Mucosa of descending colon (tissue), 3 donors: ENCODE data around the gene CYP27C1. TPM values are rescaled to one million over a fixed set of nuclear protein-coding genes. Genes with fewer than 3 reads are reported as not detected.

ENCODE experiments used
- ATAC-seq: fragments of 200-7000 bp; cut with Tn5 transposase; one replicate; pipeline ENCODE4 v1.9.1; 2020; ENCODE audit warnings: mild to moderate bottlenecking, moderate library complexity
- DNase-seq, 3 donors: peaks; one replicate each; pipeline ENCODE4 v3.0.0-alpha.2; 2020
- H3K36me3 ChIP-seq: fragments of 200-600 bp; one replicate; pipeline ENCODE4 v1.8.0; 2021; ENCODE audit warnings: low read depth, mild to moderate bottlenecking
- H3K4me1 ChIP-seq: fragments of 200-600 bp; one replicate; pipeline ENCODE4 v1.8.0; 2021; ENCODE audit warnings: low read depth, mild to moderate bottlenecking
- H3K4me3 ChIP-seq: fragments of 200-600 bp; one replicate; pipeline ENCODE4 v1.8.0; 2021; ENCODE audit warnings: mild to moderate bottlenecking
- H3K9me3 ChIP-seq: fragments of 200-600 bp; one replicate; pipeline ENCODE4 v1.8.0; 2021; ENCODE audit warnings: mild to moderate bottlenecking
- intact Hi-C, 2 donors: fragments of 100-400 bp; cut with DNase I in 1 of 2; cut with micrococcal nuclease in 1 of 2; formaldehyde crosslinking; loops; one replicate each; pipeline versions ENCODE4 v1.11.0 to v1.11.1; 2022; cut with DNase I, micrococcal nuclease
- total RNA-seq, 3 donors: library from RNA; stranded (reverse); fragmentation: NEBNext Ultra II Directional in 2 of 3; extraction: Animal tissue kit (Norgen Biotek cat#: 25700) in 2 of 3; gene quantifications; one replicate each; pipeline versions ENCODE4 v1.2.1 to v1.2.4, GENCODE V29; 2021 to 2023
- TF ChIP-seq, protein P1 (sequence below): fragments of 200-600 bp; IDR thresholded peaks from one replicate; pipeline ENCODE4 v1.8.0; 2022; ENCODE audit warnings: antibody characterized with exemption, mild to moderate bottlenecking
- donor health status: DM: no; HTN: no; CAD: no; lungs with moderate emphysema.
- donor health status: DM: no; HTN: no; CAD: no.
- donor health status: DM: no; HTN: yes; CAD: no.

The CYP27C1 gene
- total RNA-seq, 3 donors from 2014 or later = 0.17 to 0.82 (median 0.63) TPM

DNA sequence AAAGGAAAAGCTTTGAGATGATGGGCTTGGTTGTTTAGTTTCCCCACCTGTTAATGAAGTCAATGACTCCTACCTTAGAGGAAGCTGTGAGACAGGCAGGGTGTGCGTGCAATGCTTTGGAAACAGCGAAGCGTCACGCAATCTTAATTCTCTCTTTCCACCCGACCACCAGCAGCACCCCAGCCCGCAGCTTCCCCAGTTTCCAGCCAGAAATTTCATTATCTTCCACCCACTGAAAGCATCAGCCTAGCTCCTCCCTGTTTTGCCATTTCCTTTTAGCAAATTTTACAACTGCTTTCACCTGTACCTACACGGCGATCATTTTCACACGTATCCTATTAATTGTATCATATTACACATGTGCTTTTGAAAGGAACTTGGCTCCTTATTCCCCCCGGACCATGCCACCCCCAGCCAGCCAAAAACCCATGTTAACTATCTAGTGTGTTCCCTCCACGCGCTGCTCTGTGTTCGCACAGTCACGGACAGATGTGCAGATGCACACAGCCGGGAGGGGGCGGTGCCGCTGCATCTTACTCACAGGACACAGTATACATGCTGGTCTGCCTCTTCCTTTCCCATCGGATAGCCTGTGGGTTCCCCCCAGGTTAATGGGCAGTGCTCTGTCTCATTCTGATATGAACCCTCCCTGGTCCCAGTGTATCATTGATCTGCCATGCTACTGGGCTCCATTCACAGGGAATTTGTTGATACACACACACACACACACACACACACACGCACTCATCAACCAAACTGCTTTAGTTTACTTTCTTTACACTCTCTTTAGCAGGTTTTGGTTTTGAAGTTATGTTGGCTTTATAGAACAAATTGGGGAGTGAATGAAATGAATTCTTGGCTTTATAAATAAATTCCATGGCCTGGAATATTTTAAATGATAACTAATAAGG lies 22.4 kb downstream of the CYP27C1 start:
- Histone ChIP-seq H3K9me3 (no peaks in the 10 kb centered on the region), H3K4me1 (peaks cover 3% of the 10 kb centered on the region), H3K4me3 (no peak overlapping the region), H3K36me3 (no peaks in the 10 kb centered on the region)
- DNase-seq (peak; percentile 79 to 91 (median 85)), ATAC-seq (peak; percentile 96)
- intact Hi-C loops = loop anchor here in 1 of 2 donors (5.0 kb wide), 1 partner anchor 280 kb away; no protein-coding TSS in a partner anchor
- TF ChIP-seq, protein P1, sequence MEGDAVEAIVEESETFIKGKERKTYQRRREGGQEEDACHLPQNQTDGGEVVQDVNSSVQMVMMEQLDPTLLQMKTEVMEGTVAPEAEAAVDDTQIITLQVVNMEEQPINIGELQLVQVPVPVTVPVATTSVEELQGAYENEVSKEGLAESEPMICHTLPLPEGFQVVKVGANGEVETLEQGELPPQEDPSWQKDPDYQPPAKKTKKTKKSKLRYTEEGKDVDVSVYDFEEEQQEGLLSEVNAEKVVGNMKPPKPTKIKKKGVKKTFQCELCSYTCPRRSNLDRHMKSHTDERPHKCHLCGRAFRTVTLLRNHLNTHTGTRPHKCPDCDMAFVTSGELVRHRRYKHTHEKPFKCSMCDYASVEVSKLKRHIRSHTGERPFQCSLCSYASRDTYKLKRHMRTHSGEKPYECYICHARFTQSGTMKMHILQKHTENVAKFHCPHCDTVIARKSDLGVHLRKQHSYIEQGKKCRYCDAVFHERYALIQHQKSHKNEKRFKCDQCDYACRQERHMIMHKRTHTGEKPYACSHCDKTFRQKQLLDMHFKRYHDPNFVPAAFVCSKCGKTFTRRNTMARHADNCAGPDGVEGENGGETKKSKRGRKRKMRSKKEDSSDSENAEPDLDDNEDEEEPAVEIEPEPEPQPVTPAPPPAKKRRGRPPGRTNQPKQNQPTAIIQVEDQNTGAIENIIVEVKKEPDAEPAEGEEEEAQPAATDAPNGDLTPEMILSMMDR = peak; percentile 32

DNA sequence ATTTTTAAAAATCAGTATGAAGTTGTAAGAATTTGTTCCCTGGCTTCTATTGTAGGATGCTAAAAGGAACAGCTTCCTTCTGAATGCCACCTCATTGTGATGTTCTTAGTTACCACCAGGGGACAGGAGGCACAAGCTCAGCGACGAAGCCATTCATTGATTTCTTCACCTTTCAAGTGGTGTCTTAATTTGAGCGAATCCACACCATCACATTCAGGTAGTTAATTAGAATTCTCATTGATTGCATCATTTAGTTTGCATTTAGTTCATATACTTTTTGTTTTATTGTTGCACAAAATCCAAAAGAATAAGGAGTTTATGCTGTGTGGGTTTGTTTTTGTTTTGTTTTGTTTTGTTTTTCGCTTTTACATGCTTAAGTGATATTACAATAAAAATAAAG lies 23.1 kb downstream of the CYP27C1 start:
- TF ChIP-seq, protein P1 = peak; percentile 27
- DNase-seq (no peak), ATAC-seq (peak; percentile 79)
- H3K4me3 ChIP-seq = no peak overlapping the region
- no peaks in the 10 kb centered on the region for H3K9me3 ChIP-seq
- intact Hi-C loops = loop anchor here in 1 of 2 donors (5.0 kb wide), 1 partner anchor 280 kb away; no protein-coding TSS in a partner anchor
- H3K4me1 ChIP-seq = peaks cover 3% of the 10 kb centered on the region
- no peaks in the 10 kb centered on the region for H3K36me3 ChIP-seq

DNA sequence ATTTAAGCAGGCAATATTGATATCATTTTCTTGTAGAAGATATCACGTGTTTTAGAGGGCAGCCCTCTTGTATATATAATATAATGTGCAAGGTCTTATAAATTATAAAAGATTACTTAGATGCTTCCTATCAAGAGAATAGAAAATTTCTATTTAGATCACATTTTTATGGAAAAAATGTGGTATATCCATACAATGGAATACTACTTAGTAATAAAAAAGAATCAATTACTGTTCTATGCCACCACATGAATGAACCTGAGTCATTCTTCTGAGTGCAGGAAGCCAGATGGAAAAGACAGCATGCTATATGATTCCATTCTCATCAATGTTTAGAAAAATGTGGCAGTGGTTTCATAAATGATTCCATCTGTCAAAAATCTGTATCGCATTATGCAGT lies 23.6 kb downstream of the CYP27C1 start:
- ATAC-seq (no peak), DNase-seq (no peak)
- H3K36me3 ChIP-seq = no peaks in the 10 kb centered on the region
- no peaks in the 10 kb centered on the region for H3K9me3 ChIP-seq
- intact Hi-C loops = loop anchor here in 1 of 2 donors (5.0 kb wide), 1 partner anchor 281 kb away; no protein-coding TSS in a partner anchor
- TF ChIP-seq, protein P1 = no peak
- peaks cover 3% of the 10 kb centered on the region for H3K4me1 ChIP-seq
- H3K4me3 ChIP-seq = no peak overlapping the region

DNA sequence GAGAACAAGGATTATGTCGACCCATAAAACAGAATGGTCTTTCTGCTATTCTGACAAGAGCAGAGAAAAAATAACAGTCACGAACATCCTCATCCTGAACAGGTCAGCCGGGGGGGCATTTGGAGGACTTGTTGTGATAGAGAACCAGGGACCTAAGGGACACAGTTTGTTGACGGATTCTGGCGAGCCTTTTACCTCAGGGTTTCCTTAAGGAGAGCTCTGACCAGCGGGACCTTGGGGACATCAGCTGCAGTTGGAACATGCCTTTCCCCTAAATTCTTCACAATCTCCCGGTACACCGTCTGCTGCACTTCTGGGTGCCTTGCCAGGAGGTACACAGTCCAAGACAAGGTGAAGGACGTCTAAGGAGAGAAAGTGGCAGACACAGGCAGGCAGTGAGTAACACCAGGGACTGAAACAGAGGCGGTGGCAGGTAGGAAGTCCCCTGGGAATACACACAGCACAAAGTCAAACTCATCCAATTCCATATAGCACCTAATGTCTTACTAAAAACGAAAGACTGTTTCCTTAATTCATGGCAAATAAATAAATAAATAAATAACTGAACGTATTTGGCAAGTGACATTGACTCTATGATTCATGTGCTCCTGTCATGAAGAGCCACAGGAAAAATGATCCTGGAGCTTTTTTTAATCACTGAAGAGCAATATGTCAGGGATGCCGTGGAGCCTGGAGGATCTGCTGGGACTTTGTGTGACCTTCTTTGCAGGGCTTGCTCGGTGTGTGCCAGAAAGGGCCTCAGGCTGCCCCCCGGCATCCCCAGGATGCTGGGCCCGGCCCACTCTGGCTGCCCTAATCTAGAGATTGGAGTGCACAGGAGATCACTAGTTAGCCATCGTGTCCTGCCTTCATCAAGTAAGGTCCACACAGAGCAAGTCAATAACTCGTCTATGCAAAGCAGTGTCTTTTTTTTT lies 24.7 kb downstream of the CYP27C1 start:
- DNase-seq (no peak), ATAC-seq (no peak)
- no peak overlapping the region for H3K4me3 ChIP-seq
- peaks cover 3% of the 10 kb centered on the region for H3K4me1 ChIP-seq
- no peaks in the 10 kb centered on the region for H3K36me3 ChIP-seq
- no peaks in the 10 kb centered on the region for H3K9me3 ChIP-seq
- TF ChIP-seq, protein P1 = no peak
- intact Hi-C loops = loop anchor here in 1 of 2 donors (5.0 kb wide), 1 partner anchor 282 kb away; no protein-coding TSS in a partner anchor

DNA sequence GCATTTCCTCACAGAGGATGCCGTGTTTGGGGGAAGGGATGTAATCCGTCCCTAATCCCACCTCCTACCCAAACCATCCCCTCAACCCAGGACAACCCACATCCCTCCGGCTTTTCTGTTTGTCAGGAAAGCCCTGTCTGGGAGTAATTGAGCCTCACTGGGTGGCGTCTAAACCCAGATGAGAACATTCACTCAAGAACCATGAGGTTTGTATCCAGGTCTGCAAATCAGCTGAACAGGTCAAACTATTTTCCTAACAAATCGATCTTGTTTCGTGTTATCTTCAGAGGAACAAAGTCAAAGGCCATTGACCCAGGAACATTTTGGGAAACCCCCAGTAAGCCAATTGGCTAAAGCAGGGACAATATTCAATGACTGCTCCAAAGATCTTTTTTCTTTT lies 25.7 kb downstream of the CYP27C1 start:
- Histone ChIP-seq H3K9me3 (no peaks in the 10 kb centered on the region), H3K36me3 (no peaks in the 10 kb centered on the region), H3K4me1 (peaks cover 3% of the 10 kb centered on the region), H3K4me3 (no peak overlapping the region)
- ATAC-seq (no peak), DNase-seq (no peak)
- TF ChIP-seq, protein P1 = no peak
- intact Hi-C loops = no loop called here
